Activated T-cell treated with anti-CD3 and anti-CD28 coated beads, Interleukin-2, amount 50 U/mL, for 24 hours (primary cell): ENCODE results near the gene PHGDH.

Experiments
- DNase-seq: peaks from one replicate; pipeline ENCODE4 v3.0.0-alpha.2; 2020
- H3K27ac Mint-ChIP-seq: 2 replicates; pipeline ENCODE4 v1.8.0; 2020; ENCODE audit warnings: mild to moderate bottlenecking, mixed read lengths
- H3K27me3 Mint-ChIP-seq: 2 replicates; pipeline ENCODE4 v1.8.0; 2020; ENCODE audit warnings: mixed read lengths
- H3K36me3 Mint-ChIP-seq: 2 replicates; pipeline ENCODE4 v1.8.0; 2020; ENCODE audit warnings: low read depth, mixed read lengths
- H3K4me1 Mint-ChIP-seq: 2 replicates; pipeline ENCODE4 v1.8.0; 2020; ENCODE audit warnings: low read depth, mixed read lengths
- H3K4me3 Mint-ChIP-seq: 2 replicates; pipeline ENCODE4 v1.8.0; 2020; ENCODE audit warnings: mild to moderate bottlenecking, moderate library complexity, mixed read lengths
- H3K9me3 Mint-ChIP-seq: 2 replicates; pipeline ENCODE4 v1.8.0; 2020; ENCODE audit warnings: mixed read lengths

The PHGDH gene

GRCh38 chr1:119713039-119713748, 1.5 kb downstream of the PHGDH start:
- Mint-ChIP-seq H3K4me1 (peaks cover 40% of the 10 kb centered on the region), H3K4me3 (peak overlapping the region; percentile 93), H3K27ac (peak overlapping the region; percentile 90), H3K9me3 (no peaks in the 10 kb centered on the region), H3K36me3 (peaks cover 24% of the 10 kb centered on the region), H3K27me3 (peaks cover 37% of the 10 kb centered on the region)
- DNase-seq: no peak

DNA sequence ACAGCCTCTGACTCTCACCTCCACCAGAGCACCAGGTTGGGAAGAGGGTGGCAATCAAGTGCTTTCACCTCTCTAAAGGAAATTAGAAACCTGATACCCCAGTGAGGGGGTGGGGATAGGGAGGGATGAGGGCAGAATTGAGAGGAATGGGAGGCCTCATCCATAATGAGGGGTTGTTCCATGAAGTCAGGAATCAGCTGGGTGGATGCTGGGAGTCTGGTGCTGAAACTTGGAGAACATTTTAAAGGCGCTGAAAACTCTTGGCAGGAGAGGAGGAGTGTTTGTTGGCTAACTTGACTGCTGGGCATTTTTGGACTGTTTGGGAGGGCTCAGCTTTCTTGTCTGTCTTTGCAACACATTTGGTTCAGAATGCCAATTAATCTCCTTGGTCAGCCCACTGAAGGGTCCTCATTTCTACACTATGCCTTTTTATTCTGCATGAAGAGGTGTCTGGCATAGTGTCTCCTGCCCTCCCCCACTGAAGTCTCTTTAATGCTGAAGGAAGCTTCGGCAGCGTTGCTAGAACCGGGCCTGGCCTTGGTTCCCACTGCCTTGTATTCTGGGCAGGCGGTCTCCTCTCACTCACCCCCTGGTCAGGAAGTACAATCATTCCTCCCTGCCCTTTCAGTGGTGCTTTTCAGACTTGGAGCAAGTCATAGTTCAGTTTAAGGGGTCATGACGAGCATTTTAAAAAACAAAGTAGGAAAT, 2.2 kb downstream of the PHGDH start:
- no peaks in the 10 kb centered on the region for H3K9me3 Mint-ChIP-seq
- no peak for DNase-seq
- H3K4me3 Mint-ChIP-seq: peak overlapping the region; percentile 93
- peaks cover 40% of the 10 kb centered on the region for H3K4me1 Mint-ChIP-seq
- peaks cover 24% of the 10 kb centered on the region for H3K36me3 Mint-ChIP-seq
- peak overlapping the region; percentile 90 for H3K27ac Mint-ChIP-seq
- H3K27me3 Mint-ChIP-seq: peaks cover 36% of the 10 kb centered on the region

DNA sequence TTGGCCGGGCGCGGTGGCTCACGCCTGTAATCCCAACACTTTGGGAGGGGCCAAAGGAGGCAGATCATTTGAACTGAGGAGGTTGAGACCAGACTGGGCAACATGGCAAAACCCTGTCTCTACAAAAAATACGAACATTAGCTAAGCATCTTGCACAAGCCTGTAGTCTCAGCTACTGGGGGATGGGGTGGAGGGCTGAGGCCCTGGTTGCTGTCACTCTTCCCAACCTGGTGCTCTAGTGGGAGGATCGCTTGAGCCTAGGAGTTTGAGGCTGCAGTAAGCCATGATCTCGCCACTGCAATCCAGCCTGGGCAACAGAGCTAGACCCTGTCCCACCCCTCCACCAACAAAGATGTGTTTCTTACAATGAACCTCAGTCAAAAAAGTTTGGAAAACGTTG, 2.8 kb downstream of the PHGDH start:
- no peak for DNase-seq
- H3K4me3 Mint-ChIP-seq: peak overlapping the region; percentile 93
- H3K36me3 Mint-ChIP-seq: peaks cover 24% of the 10 kb centered on the region
- peaks cover 40% of the 10 kb centered on the region for H3K4me1 Mint-ChIP-seq
- H3K9me3 Mint-ChIP-seq: no peaks in the 10 kb centered on the region
- peak overlapping the region; percentile 7 for H3K27ac Mint-ChIP-seq
- peaks cover 33% of the 10 kb centered on the region for H3K27me3 Mint-ChIP-seq

GRCh38 chr1:119715542-119715941, 3.8 kb downstream of the PHGDH start:
- Mint-ChIP-seq H3K27me3 (peaks cover 28% of the 10 kb centered on the region), H3K4me1 (peaks cover 40% of the 10 kb centered on the region), H3K36me3 (peaks cover 29% of the 10 kb centered on the region), H3K9me3 (no peaks in the 10 kb centered on the region), H3K4me3 (no peak overlapping the region), H3K27ac (no peak overlapping the region)
- no peak for DNase-seq

DNA sequence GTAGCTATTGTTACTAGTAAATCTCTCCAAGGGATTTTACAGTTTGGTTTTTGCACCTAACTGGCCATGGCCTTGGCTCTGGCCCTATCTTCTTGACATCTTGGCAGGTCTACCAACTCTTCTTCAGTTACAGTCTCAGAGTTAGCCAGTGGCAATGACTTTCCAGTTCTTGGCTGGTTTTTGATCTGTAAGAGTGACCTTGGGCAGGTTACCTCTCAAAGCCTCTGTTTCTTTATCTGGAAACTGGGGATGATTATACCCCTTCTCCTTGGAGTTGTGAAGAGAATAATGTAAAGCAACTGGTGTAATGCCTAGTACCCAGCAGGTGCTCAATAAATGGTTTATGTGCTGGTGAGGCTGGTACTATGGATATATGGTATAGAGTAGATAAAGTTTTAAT, 6.7 kb downstream of the PHGDH start:
- Mint-ChIP-seq H3K27ac (no peak overlapping the region), H3K4me1 (peaks cover 28% of the 10 kb centered on the region), H3K4me3 (no peak overlapping the region), H3K36me3 (peaks cover 45% of the 10 kb centered on the region), H3K9me3 (no peaks in the 10 kb centered on the region), H3K27me3 (peaks cover 9% of the 10 kb centered on the region)
- DNase-seq: no peak

- no peak overlapping the region for H3K4me3 Mint-ChIP-seq
These were observed 7.2 kb downstream of the PHGDH start for GRCh38 chr1:119718972-119719371.

GRCh38 chr1:119720866-119721440, 9.2 kb downstream of the PHGDH start:
- Mint-ChIP-seq H3K9me3 (no peaks in the 10 kb centered on the region), H3K36me3 (peaks cover 59% of the 10 kb centered on the region)

More at GRCh38 chr1:119718972-119719371, 7.2 kb downstream of the PHGDH start:
- Mint-ChIP-seq H3K9me3 (no peaks in the 10 kb centered on the region), H3K27me3 (peaks cover 5% of the 10 kb centered on the region), H3K36me3 (peaks cover 45% of the 10 kb centered on the region), H3K27ac (no peak overlapping the region), H3K4me1 (peaks cover 22% of the 10 kb centered on the region)
- no peak for DNase-seq

GRCh38 chr1:119721896-119722295, 10.2 kb downstream of the PHGDH start:
- Mint-ChIP-seq H3K27ac (no peak overlapping the region), H3K9me3 (no peaks in the 10 kb centered on the region), H3K4me1 (peaks cover 3% of the 10 kb centered on the region), H3K4me3 (no peak overlapping the region), H3K36me3 (peaks cover 68% of the 10 kb centered on the region), H3K27me3 (no peaks in the 10 kb centered on the region)
- DNase-seq: no peak

More at GRCh38 chr1:119720866-119721440, 9.2 kb downstream of the PHGDH start:
- Mint-ChIP-seq H3K27ac (no peak overlapping the region), H3K4me1 (peaks cover 7% of the 10 kb centered on the region), H3K4me3 (no peak overlapping the region), H3K27me3 (no peaks in the 10 kb centered on the region)
- no peak for DNase-seq

- DNase-seq: no peak
- Mint-ChIP-seq H3K9me3 (no peaks in the 10 kb centered on the region), H3K27ac (peak overlapping the region; percentile 18), H3K36me3 (peaks cover 93% of the 10 kb centered on the region), H3K4me1 (peaks cover 2% of the 10 kb centered on the region), H3K27me3 (no peaks in the 10 kb centered on the region), H3K4me3 (no peak overlapping the region)
These were observed 13.0 kb downstream of the PHGDH start for GRCh38 chr1:119724611-119725218.

DNA sequence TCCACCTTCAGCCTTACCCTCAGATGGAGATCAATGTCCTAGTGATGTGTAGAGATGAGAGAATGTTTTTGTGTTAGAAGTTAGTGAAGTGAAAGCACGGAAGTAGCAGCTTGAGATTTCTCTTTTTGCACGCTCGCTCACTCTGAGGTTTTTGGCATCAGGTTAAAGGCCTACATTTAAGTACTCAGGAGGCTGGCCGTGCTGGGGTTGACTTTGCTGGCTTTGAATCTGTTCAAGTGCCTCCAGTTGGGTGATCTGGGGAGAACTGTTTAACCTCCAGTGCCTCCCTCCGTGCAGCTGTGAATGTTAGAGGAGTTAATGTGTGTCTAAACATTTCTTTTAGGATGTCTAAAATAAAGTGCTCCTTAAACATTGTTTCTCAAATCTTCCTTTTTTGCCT, 13.9 kb downstream of the PHGDH start:
- Mint-ChIP-seq H3K27me3 (no peaks in the 10 kb centered on the region), H3K4me1 (peaks cover 2% of the 10 kb centered on the region), H3K9me3 (no peaks in the 10 kb centered on the region), H3K36me3 (peaks cover 93% of the 10 kb centered on the region), H3K27ac (peak overlapping the region; percentile 5), H3K4me3 (no peak overlapping the region)
- DNase-seq: no peak

GRCh38 chr1:119727991-119728390, 16.3 kb downstream of the PHGDH start:
- Mint-ChIP-seq H3K27me3 (no peaks in the 10 kb centered on the region), H3K4me1 (peaks cover 2% of the 10 kb centered on the region), H3K36me3 (peaks cover 89% of the 10 kb centered on the region), H3K4me3 (no peak overlapping the region), H3K27ac (no peak overlapping the region), H3K9me3 (no peaks in the 10 kb centered on the region)
- no peak for DNase-seq

- no peak overlapping the region for H3K4me3 Mint-ChIP-seq
- peaks cover 81% of the 10 kb centered on the region for H3K36me3 Mint-ChIP-seq
- peaks cover 2% of the 10 kb centered on the region for H3K4me1 Mint-ChIP-seq
- no peak overlapping the region for H3K27ac Mint-ChIP-seq
- no peaks in the 10 kb centered on the region for H3K9me3 Mint-ChIP-seq
- no peaks in the 10 kb centered on the region for H3K27me3 Mint-ChIP-seq
- no peak for DNase-seq
These were observed 17.3 kb downstream of the PHGDH start for GRCh38 chr1:119729044-119729443.

GRCh38 chr1:119731060-119731459, 19.3 kb downstream of the PHGDH start:
- H3K4me3 Mint-ChIP-seq: no peak overlapping the region
- no peaks in the 10 kb centered on the region for H3K4me1 Mint-ChIP-seq
- no peak for DNase-seq
- no peak overlapping the region for H3K27ac Mint-ChIP-seq
- H3K27me3 Mint-ChIP-seq: no peaks in the 10 kb centered on the region
- H3K9me3 Mint-ChIP-seq: no peaks in the 10 kb centered on the region
- H3K36me3 Mint-ChIP-seq: peaks cover 81% of the 10 kb centered on the region

GRCh38 chr1:119731741-119732430, 20.2 kb downstream of the PHGDH start:
- Mint-ChIP-seq H3K27ac (no peak overlapping the region), H3K4me1 (no peaks in the 10 kb centered on the region), H3K4me3 (no peak overlapping the region), H3K27me3 (no peaks in the 10 kb centered on the region), H3K9me3 (no peaks in the 10 kb centered on the region), H3K36me3 (peaks cover 81% of the 10 kb centered on the region)
- no peak for DNase-seq
